HG02885 (cell line): ENCODE data around the gene HNRNPAB.
A peak's percentile ranks its signal among the peaks of the same experiment; 100 is the strongest.
"Not testable (repeated sequence)": the region's sequence is repeated elsewhere in the genome, so short reads cannot be mapped to it uniquely, and the experiment has no call there.

Experiments
- ATAC-seq: cut with Tn5 transposase; IDR thresholded peaks from one replicate; pipeline ENCODE4 v1.9.1; 2021; ENCODE audit warnings: mild to moderate bottlenecking; ENCODE audit not compliant: unreplicated experiment, poor library complexity

HNRNPAB gene

GRCh38 chr5:178194026-178194425 lies 10.3 kb upstream of the HNRNPAB start:
- ATAC-seq, result no peak

DNA sequence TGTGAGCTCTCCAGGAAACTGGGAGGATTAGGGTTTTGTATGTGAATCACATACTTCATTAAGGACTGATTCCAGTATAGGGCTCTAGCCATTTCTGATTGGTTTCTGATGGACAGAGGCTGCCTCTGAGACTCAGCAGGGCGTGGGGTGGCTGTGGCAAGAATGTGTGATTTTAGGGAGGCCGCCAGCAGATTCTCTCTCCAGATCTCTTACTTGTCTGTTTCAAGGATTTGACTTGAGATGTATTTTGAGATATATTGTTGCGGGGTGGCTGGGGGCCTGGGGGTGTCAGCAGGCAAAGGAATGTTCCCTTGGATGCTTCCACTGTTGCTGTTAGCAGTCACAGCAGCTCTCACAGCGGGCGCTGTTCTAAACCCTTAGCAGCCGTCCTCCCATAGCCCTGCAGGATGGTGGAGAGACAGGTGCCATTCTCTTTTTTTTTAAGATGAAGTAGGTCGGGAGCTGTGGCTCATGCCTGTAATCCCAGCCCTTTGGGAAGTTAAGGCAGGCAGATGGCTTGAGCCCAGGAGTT lies 8.0 kb upstream of the HNRNPAB start:
- no peak for ATAC-seq

DNA sequence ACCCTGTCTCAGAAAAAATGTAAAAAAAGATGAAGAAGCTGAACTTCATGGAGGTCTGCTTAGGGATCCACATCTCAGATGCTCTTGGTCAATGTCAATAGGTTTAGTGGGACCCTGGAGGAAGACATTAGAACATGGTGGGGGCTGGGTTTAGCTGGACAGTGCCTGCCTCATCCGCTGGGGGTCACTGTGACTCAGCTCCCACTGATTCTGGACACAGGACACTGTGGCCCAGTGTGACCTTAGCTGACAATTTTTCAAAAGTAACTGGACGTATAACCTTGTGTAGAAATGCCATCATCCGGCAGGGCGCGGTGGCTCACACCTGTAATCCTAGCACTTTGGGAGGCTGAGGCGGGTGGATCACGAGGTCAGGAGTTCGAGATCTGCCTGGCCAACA lies 7.3 kb upstream of the HNRNPAB start:
- no peak for ATAC-seq

GRCh38 chr5:178198151-178198550 lies 6.2 kb upstream of the HNRNPAB start:
- ATAC-seq, result not testable (repeated sequence)

GRCh38 chr5:178198706-178199105 lies 5.6 kb upstream of the HNRNPAB start:
- no peak for ATAC-seq

- no peak for ATAC-seq
Measured at GRCh38 chr5:178199581-178200434, 4.5 kb upstream of the HNRNPAB start.

GRCh38 chr5:178201221-178201926 lies 3.0 kb upstream of the HNRNPAB start:
- ATAC-seq, result no peak

DNA sequence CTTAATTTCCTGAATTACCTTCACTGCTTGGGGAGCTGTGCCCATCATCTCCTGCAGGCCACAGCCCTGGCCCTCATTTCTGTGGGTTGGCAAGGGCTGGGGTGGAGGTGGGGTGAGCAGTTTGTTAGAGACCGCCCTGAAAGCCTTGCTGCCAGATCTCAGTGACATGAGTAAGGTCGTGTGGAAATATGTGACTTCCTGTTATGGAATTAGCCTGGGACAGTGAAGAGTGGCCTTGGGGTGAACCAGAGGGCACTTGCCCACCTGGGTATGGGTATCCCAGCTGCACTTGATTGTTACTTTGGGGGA lies 2.5 kb upstream of the HNRNPAB start:
- no peak for ATAC-seq

DNA sequence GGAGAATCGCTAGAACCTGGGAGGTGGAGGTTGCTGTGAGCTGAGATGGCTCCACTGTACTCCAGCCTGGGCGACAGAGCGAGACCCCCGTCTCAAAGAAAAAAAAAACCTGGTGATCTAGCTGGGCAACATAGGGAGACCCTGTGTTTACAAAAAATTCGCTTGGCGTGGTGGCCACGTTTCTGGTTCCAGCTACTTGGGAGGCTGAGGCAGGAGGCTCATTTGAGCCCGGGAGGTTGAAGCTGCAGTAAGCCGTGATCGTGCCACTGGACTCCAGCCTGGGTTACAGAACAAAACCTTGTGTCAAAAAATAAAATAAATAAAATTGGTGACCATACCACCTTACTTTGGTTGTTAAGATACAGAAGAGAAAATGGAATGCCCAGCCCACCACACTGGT lies 1.8 kb upstream of the HNRNPAB start:
- ATAC-seq, result no peak

DNA sequence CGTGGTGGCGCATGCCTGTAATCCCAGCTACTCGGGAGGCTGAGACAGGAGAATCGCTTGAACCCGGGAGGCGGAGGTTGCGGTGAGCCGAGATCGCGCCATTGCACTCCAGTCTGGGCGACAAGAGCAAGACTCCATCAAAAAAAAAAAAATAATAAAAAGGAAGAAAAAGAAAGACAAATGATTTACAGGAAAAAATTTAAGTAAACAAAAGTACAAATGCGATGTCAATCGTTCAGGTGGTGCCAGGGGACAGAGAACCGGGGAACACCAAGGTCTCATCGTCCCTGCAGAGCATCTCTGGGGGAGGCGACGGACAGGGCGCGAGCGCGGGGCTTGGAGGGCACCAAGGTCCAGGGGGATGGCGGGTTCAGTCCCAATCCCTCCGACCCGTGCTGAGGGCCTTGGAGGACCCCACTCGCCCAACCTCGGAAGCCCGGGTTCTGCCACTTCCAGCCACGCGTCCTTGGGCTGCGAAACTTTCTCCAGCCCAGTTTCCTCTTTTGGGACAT lies 607 bp upstream of the HNRNPAB start:
- ATAC-seq, result no peak

- ATAC-seq, result peak; percentile 61
Measured at GRCh38 chr5:178204935-178205748, 809 bp downstream of the HNRNPAB start.

DNA sequence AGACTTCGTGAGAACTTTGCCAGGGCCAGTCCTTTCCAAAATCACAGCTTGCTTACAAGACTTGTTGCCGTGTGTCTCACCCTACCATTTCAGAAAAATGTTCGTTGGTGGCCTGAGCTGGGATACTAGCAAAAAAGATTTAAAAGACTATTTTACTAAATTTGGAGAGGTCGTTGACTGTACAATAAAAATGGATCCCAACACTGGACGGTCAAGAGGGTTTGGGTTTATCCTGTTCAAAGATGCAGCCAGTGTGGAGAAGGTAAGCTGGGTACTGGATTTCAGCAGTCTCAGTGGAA lies 1.4 kb downstream of the HNRNPAB start:
- no peak for ATAC-seq

- ATAC-seq, result no peak
Measured at GRCh38 chr5:178206166-178207101, 2.1 kb downstream of the HNRNPAB start.

DNA sequence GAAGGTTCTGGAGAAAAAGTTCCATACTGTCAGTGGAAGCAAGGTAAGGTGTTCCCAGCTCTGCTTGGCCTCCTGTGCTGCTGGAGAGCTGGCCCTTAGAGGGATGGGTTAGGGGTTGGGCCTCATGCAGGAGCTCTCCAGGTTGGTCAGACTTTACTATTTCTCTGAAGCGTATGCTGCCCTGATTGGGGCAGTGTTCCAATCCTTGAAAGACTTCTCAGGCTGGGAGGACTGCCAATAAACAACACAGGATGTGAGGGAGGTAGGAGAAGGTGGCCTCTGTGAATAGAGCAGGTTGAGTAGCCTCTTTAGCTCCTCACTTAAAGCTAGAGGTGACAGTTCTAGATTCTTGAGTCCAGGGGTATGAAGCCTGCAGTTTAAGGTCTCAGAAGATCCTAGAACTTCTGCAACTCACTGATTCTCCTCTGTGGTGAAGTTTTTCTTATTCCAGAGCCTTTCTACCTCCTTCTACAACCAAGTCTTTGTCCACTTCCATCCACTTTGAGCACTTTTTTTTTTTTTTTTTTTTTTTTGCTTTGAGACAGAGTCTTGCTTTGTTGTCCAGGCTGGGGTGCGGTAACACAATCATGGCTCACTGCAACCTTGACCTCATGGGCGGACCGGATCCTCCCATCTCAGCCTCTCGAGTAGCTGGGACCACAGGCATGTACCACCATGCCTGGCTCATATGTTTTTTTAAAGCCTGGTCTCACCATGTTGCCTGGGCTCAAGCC lies 3.0 kb downstream of the HNRNPAB start:
- no peak for ATAC-seq

DNA sequence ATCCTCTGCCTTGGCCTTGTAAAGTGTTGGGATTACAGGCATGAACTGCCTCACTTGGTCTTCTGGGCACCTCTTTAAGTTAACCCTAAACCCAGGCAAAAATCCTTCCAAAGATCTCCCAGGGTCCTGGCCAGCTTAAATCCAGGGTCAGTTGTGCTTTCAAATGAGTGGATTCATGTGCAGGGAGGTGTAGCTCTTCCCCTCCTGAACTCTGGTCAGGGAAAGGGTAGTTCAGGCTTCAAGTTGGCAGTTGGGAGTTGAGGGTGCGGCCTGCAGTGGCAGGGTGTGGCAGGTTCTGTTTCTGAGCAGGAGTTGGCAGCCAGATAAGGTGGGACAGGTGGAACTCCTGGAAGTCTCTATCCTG lies 3.6 kb downstream of the HNRNPAB start:
- ATAC-seq, result no peak

GRCh38 chr5:178208540-178209227 lies 4.4 kb downstream of the HNRNPAB start:
- ATAC-seq, result no peak

DNA sequence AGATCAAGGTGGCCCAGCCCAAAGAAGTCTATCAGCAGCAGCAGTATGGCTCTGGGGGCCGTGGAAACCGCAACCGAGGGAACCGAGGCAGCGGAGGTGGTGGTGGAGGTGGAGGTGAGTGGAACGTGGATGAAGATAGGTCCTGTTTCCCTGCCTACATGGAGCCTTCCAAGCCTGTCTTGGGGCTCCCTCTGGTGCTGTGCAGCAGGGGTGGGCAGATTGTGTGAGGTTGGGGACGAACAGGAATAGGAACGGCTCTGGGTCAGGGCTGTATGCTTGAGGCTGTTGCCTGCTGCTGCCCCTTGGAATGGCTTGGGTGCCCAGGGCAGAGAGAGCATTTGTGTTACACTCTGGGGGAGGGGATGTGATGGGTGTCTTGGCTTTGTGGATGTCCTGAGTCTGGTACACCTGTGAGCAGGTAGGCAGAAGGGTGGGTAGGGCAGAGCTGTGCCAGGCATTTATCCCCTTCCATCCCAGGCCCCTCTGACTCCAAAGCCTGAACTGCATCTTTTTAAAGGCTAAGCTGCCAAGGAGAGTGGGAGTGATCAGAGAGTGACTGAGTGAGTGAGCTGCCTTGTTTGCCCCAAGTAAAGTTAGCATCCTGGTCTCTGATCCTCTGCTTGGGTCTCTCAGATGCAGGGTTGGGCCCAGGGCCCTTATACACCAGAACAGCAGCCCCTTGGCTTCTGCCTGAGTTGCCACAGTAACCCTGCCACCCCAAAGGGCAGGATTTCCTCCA lies 5.2 kb downstream of the HNRNPAB start:
- ATAC-seq, result no peak

- no peak for ATAC-seq
Measured at GRCh38 chr5:178210073-178210535, 5.8 kb downstream of the HNRNPAB start.
